Loucy (cell line): Measurements from ENCODE around the gene HPSE2.

Experiments used
- H2AFZ ChIP-seq: fragments of 200-600 bp; sonication (generic); 2 replicates; pipeline ENCODE4 v1.6.0; 2016; ENCODE audit warnings: antibody characterized with exemption, mild to moderate bottlenecking, low read length, moderate library complexity
- H3F3A ChIP-seq: fragments of 200-600 bp; 2 replicates; pipeline ENCODE4 v1.6.0; 2016; ENCODE audit warnings: antibody characterized with exemption, low read depth, mild to moderate bottlenecking
- H3K27me3 ChIP-seq: fragments of 200-600 bp; sonication (generic); 2 replicates; pipeline ENCODE4 v1.6.1; 2014; ENCODE audit warnings: low read length, mild to moderate bottlenecking; ENCODE audit not compliant: insufficient read depth, poor library complexity, severe bottlenecking
- H3K36me3 ChIP-seq: fragments of 200-600 bp; sonication (generic); 2 replicates; pipeline ENCODE4 v1.6.1; 2016; ENCODE audit warnings: low read length; ENCODE audit not compliant: insufficient read depth
- H3K4me1 ChIP-seq: fragments of 200-600 bp; sonication (generic); 2 replicates; pipeline ENCODE4 v1.5.1; 2014; ENCODE audit warnings: low read length, mild to moderate bottlenecking; ENCODE audit not compliant: insufficient read depth, poor library complexity, severe bottlenecking
- H3K4me2 ChIP-seq: fragments of 200-600 bp; sonication (generic); 2 replicates; pipeline ENCODE4 v1.6.0; 2014; ENCODE audit warnings: antibody characterized with exemption, low read length, low read depth, mild to moderate bottlenecking; ENCODE audit not compliant: poor library complexity, severe bottlenecking
- H3K4me3 ChIP-seq: fragments of 200-600 bp; sonication (generic); 2 replicates; pipeline ENCODE4 v1.5.1; 2014; ENCODE audit warnings: low read length, mild to moderate bottlenecking, mixed read lengths; ENCODE audit not compliant: poor library complexity, severe bottlenecking
- H3K79me2 ChIP-seq: fragments of 200-600 bp; sonication (generic); 2 replicates; pipeline ENCODE4 v1.6.1; 2014; ENCODE audit warnings: low read length; ENCODE audit not compliant: insufficient read depth
- H3K9ac ChIP-seq: fragments of 200-600 bp; sonication (generic); 2 replicates; pipeline ENCODE4 v1.6.0; 2014; ENCODE audit warnings: mild to moderate bottlenecking, low read depth, low read length, moderate library complexity; ENCODE audit not compliant: poor library complexity, severe bottlenecking
- H3K9me2 ChIP-seq: fragments of 200-600 bp; sonication (generic); replicated peaks from 2 replicates; pipeline ENCODE4 v1.6.1; 2016; ENCODE audit warnings: low read depth, low read length, mixed read lengths
- H3K9me3 ChIP-seq: fragments of 200-600 bp; sonication (generic); 2 replicates; pipeline ENCODE4 v1.6.1; 2014; ENCODE audit warnings: mild to moderate bottlenecking, antibody characterized with exemption, low read length, low read depth; ENCODE audit not compliant: insufficient read depth
- H4K20me1 ChIP-seq: fragments of 200-600 bp; sonication (generic); 2 replicates; pipeline ENCODE4 v1.6.0; 2014; ENCODE audit warnings: antibody characterized with exemption, low read length, mild to moderate bottlenecking; ENCODE audit not compliant: insufficient read depth, poor library complexity, severe bottlenecking
- EZH2phosphoT487 ChIP-seq: fragments of 200-600 bp; IDR thresholded peaks from 2 replicates; pipeline ENCODE4 v1.6.1; 2018; ENCODE audit warnings: antibody characterized with exemption, mild to moderate bottlenecking, moderate library complexity, borderline replicate concordance
- TF ChIP-seq, protein P1 (sequence below): fragments of 200-600 bp; sonication (generic); conservative IDR thresholded peaks from 2 replicates; pipeline ENCODE4 v1.5.1; 2014; ENCODE audit warnings: mild to moderate bottlenecking, antibody characterized with exemption, low read length

The HPSE2 gene

GRCh38 chr10:99125879-99126278, 109.8 kb downstream of the HPSE2 start:
- no peaks in the 10 kb centered on the region for H3K4me1 ChIP-seq
- no peaks in the 10 kb centered on the region for H4K20me1 ChIP-seq
- H3K79me2 ChIP-seq = no peaks in the 10 kb centered on the region
- H3F3A ChIP-seq = no peaks in the 10 kb centered on the region
- no peak overlapping the region for H3K4me3 ChIP-seq
- no peak overlapping the region for H2AFZ ChIP-seq
- H3K27me3 ChIP-seq = no peaks in the 10 kb centered on the region
- no peak overlapping the region for H3K9ac ChIP-seq
- TF ChIP-seq, protein P1, sequence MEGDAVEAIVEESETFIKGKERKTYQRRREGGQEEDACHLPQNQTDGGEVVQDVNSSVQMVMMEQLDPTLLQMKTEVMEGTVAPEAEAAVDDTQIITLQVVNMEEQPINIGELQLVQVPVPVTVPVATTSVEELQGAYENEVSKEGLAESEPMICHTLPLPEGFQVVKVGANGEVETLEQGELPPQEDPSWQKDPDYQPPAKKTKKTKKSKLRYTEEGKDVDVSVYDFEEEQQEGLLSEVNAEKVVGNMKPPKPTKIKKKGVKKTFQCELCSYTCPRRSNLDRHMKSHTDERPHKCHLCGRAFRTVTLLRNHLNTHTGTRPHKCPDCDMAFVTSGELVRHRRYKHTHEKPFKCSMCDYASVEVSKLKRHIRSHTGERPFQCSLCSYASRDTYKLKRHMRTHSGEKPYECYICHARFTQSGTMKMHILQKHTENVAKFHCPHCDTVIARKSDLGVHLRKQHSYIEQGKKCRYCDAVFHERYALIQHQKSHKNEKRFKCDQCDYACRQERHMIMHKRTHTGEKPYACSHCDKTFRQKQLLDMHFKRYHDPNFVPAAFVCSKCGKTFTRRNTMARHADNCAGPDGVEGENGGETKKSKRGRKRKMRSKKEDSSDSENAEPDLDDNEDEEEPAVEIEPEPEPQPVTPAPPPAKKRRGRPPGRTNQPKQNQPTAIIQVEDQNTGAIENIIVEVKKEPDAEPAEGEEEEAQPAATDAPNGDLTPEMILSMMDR = no peak
- no peak for TF ChIP-seq EZH2phosphoT487
- H3K36me3 ChIP-seq = no peaks in the 10 kb centered on the region
- H3K9me2 ChIP-seq = no peaks in the 10 kb centered on the region
- H3K9me3 ChIP-seq = no peaks in the 10 kb centered on the region
- no peak overlapping the region for H3K4me2 ChIP-seq

DNA sequence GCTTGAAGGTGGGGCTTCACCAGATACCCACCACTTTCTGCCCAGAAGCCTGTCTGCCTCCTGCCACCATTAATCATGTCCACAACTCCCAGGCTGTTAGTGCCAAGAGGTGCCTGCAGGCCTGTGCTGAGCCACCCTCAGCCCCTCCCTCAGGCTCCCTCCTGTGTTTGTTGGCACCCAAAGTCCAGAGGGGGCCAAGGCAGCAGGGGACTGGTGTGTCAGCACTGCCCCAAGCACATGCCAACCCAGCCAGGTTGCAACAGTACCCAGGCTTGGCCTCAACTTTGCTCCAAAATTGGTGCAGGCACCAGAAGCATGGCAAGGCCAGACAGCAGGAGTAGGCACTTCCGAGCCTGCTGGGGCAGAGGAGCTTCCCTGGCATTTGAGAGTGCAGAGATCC, 111.3 kb downstream of the HPSE2 start:
- no peaks in the 10 kb centered on the region for H3K4me1 ChIP-seq

DNA sequence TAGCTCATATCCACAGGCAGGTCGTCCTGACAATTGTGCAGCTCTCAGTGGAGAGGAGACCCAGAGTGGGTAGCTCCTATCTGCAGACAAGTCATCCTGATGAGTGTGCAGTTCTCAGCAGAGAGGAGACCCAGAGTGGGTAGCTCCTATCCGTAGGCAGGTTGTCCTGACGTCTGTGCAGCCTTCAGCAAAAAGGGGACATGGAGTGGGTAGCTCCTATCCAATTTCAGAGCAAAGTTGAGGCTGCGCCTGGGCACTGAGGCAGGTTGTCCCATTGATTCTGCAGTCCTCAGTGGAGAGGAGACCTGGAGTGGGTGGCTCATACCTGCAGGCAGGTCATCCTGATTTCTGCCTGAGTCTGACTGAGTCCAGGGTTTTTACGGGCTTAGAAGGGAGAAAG, 111.8 kb downstream of the HPSE2 start:
- Histone ChIP-seq H3K9me3 (no peaks in the 10 kb centered on the region), H3K9ac (no peak overlapping the region)
- TF ChIP-seq EZH2phosphoT487 = no peak
- TF ChIP-seq, protein P1 = no peak

More for the DNA sequence above, 111.3 kb downstream of the HPSE2 start:
- no peak overlapping the region for H2AFZ ChIP-seq
- H3F3A ChIP-seq = no peaks in the 10 kb centered on the region
- H3K36me3 ChIP-seq = no peaks in the 10 kb centered on the region
- no peaks in the 10 kb centered on the region for H3K9me2 ChIP-seq
- no peak overlapping the region for H3K4me2 ChIP-seq
- TF ChIP-seq, protein P1 = no peak
- no peak for TF ChIP-seq EZH2phosphoT487
- no peaks in the 10 kb centered on the region for H3K27me3 ChIP-seq
- H3K9me3 ChIP-seq = no peaks in the 10 kb centered on the region
- no peaks in the 10 kb centered on the region for H4K20me1 ChIP-seq
- no peak overlapping the region for H3K4me3 ChIP-seq
- no peak overlapping the region for H3K9ac ChIP-seq
- no peaks in the 10 kb centered on the region for H3K79me2 ChIP-seq

More for the DNA sequence above, 111.8 kb downstream of the HPSE2 start:
- Histone ChIP-seq H3K9me2 (no peaks in the 10 kb centered on the region), H4K20me1 (no peaks in the 10 kb centered on the region), H3K27me3 (no peaks in the 10 kb centered on the region), H3K4me2 (no peak overlapping the region), H3K36me3 (no peaks in the 10 kb centered on the region), H3K4me3 (no peak overlapping the region), H2AFZ (no peak overlapping the region), H3K79me2 (no peaks in the 10 kb centered on the region), H3K4me1 (no peaks in the 10 kb centered on the region), H3F3A (no peaks in the 10 kb centered on the region)
